GM12872 (cell line): ENCODE data around the gene YIF1A.

Experiments
- TF ChIP-seq, protein P1 (sequence below): IDR thresholded peaks from 3 replicates; pipeline ENCODE4 v1.5.1; 2011; ENCODE audit warnings: low read depth, mild to moderate bottlenecking, low read length, moderate library complexity; ENCODE audit not compliant: insufficient read depth

YIF1A gene

DNA sequence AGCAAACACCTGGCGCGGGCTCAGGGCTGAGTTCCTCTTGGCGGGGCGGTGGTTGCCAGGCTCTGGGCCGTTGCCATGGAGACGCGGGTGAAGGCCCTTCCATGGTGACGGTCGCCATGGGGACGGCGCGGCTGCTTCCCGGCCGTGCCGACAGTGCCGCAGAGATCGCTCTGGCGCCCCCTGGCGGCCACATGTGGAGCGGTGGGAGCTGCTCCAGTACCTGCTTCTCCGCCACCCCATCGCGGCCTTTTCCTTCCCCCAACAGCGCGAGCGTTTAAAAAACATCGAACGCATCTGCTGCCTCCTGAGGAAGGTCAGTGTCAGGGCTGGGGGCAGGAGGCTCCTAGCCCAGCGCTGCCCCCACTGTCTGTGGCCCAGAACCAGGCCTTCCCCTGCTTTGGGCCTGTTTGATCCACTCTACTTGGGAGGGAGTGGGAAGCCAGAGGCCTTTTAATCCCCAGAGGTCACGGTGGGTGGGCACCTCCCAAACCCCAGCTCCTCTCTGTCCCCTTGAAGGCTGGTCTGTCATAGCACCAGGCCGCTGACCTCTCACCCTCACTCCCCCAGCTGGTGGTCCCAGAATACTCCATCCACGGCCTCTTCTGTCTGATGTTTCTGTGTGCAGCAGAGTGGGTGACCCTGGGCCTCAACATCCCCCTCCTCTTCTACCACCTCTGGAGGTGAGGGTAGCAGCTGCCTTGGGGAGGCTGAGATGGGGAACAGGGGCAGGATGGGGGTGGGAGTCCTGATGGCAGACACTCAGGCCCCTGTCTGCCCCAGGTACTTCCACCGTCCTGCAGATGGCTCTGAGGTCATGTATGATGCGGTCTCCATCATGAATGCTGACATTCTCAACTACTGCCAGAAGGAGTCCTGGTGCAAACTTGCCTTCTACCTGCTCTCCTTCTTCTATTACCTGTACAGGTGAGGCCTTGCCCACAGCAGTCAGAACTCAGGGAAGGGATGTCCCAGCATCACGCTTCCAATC is 6.2 kb downstream of the YIF1A start:
- TF ChIP-seq, protein P1, sequence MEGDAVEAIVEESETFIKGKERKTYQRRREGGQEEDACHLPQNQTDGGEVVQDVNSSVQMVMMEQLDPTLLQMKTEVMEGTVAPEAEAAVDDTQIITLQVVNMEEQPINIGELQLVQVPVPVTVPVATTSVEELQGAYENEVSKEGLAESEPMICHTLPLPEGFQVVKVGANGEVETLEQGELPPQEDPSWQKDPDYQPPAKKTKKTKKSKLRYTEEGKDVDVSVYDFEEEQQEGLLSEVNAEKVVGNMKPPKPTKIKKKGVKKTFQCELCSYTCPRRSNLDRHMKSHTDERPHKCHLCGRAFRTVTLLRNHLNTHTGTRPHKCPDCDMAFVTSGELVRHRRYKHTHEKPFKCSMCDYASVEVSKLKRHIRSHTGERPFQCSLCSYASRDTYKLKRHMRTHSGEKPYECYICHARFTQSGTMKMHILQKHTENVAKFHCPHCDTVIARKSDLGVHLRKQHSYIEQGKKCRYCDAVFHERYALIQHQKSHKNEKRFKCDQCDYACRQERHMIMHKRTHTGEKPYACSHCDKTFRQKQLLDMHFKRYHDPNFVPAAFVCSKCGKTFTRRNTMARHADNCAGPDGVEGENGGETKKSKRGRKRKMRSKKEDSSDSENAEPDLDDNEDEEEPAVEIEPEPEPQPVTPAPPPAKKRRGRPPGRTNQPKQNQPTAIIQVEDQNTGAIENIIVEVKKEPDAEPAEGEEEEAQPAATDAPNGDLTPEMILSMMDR, result peak; percentile 97

DNA sequence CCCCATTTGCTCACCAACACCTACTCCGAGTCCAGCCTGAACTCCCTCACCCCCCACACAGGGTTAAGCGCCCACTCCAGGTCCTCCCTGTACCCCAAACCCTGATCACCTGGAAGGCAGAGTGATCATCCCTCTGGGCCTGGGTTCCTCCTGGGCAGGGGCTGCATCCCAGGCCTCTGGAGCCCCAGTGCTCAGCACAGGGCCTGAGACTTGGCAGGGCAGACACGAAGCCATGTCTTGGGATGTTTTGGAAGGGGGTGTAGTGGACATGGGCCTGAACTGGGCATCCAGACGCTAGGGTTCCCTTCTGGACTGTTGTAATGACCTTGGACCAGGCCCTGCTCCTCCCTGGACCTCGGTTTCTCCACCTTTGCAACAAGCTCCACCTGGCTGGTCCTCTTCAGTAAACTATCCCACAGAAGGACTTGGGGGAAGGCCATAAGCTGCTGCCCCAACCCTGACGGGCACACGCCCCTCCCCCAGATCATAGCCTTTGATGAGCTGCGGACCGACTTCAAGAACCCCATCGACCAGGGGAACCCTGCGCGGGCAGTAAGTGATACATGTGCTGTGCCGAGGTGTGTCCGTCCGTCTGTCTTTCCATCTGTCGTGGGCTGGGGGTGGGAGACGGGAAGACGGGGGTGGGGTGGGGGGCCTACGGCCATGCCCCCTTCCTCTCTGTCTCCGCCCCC is 7.0 kb downstream of the YIF1A start:
- TF ChIP-seq, protein P1, result no peak

DNA sequence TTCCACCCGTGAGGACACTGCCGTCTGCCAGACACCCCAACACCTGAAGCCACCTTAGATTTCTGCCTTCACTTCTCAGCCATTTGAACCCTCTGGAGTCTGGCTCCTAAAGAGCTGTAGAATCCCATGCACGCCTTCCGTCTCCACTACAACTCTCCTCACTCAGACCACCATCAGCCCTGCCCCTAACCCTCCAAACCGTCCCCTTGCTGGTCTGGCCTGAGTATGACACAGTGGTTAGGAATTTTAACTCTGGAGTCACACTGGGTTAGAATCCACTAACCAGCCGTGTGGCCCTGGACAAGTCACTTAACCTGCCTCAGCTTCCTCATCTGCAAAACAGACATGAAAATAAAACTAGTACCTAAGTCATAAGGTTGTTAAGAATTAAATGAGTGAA is 7.9 kb downstream of the YIF1A start:
- TF ChIP-seq, protein P1, result no peak

DNA sequence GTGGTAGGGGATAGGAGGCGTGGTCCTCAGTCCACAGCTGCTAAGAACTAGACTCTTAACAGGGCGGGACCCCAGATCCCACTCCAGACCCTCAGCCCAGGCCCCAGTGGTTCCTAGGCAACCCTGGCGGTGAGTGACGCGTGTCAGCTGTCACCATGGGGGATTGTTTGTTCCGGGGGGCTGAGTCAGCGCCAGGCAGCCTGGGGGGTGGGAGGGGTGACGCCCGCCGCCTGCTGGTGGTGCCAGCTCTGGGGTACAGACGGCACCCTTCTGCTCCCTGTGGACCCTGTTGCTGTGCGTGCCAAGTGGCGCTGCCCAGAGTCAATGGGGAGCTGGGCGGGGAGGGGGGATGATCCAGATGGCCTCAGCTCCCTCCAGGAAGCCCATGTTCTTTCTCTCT is 8.5 kb downstream of the YIF1A start:
- TF ChIP-seq, protein P1, result no peak

DNA sequence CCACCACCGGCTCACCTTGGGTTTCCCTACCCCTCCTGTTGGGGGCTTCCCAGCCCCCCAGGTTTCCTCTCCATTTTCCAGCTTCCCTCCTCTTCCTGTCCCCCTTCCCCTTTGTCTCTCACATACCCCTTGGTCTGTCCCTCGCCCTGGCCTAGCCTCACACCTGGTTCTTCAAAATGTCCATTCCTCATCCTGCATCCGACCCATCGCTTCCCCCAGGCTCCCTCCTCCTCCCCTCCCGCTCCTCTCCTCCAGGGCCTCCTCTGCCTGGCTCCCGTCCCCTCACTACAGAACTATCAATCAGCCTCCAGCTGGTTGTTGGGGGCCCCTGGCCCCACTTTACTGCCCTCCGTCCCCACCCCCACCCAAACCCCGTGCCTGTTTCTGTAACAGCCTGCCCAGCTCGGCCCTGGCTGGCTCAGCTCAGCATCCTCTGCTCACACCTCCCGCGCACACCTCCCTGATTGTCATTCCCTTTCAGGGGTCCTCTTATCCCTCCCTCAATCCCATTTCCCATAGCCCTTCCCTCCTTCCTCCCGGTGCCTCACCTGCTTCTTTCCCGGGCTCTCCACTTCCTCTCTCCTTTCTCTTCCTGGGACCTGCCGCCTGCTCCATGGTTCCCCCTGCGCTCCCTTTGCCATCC is 9.7 kb downstream of the YIF1A start:
- TF ChIP-seq, protein P1, result no peak

DNA sequence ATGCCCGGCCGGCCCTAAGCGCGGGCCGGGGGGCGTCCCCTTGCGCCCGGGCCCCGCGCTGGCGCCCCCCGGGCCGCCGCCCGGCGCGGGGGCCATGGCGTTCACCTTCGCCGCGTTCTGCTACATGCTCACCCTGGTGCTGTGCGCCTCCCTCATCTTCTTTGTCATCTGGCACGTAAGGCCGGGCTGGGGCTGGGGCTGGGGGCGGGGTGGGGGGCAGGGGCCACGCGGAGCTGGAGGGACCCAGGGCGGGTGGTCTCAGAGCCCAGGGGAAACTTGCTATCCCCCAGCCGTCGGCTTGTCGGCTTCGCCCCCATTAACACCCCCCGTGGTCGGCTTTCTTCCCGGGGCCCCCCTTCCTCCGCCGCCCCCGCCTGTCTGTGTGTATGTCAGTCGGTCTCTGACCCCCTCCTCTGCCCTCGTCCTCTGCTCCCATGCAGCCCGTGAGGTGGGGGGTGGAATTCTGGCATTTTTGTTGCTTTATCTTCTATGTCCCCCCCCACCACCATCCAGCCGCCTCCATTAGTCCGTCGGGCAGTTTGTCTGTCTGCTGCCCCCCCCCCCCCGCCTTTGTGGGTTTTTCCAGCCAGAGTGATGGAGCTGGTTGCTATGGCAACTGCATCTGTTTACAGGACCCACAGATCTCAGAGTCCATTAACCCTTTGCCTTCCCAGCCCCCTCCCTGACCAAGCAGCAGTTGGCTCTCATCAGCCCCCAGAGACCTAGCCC is 10.4 kb downstream of the YIF1A start:
- TF ChIP-seq, protein P1, result no peak
